Astrocyte (in vitro differentiated cells and primary cell): ENCODE results near the gene MDM1.

Experiments used
- CTCF ChIP-seq: IDR thresholded peaks from 2 replicates; pipeline ENCODE4 v1.5.1; 2011; ENCODE audit warnings: low read depth, mild to moderate bottlenecking, inconsistent platforms, low read length, moderate library complexity; ENCODE audit not compliant: insufficient read depth
- EZH2 ChIP-seq: IDR thresholded peaks from 2 replicates; pipeline ENCODE4 v1.6.1; 2012; ENCODE audit warnings: mild to moderate bottlenecking, low read length, inconsistent platforms; ENCODE audit not compliant: insufficient read depth

GRCh38 chr12:68341822-68342221 lies 9.7 kb upstream of the MDM1 start:
- TF ChIP-seq EZH2, result no peak
- TF ChIP-seq CTCF, result no peak
